IPS-18a (cell line): ENCODE data around the gene LRWD1.
"Not testable (repeated sequence)": the region's sequence is repeated elsewhere in the genome, so short reads cannot be mapped to it uniquely, and the experiment has no call there.

Experiments used
- H3K27ac ChIP-seq: one replicate; pipeline ENCODE4 v1.5.1; 2013; ENCODE audit warnings: low read length
- H3K27me3 ChIP-seq: one replicate; pipeline ENCODE4 v1.6.1; 2013; ENCODE audit warnings: mild to moderate bottlenecking, low read length; ENCODE audit not compliant: control insufficient read depth, insufficient read depth
- H3K36me3 ChIP-seq: one replicate; pipeline ENCODE4 v1.6.1; 2013; ENCODE audit warnings: low read depth, low read length; ENCODE audit not compliant: control insufficient read depth
- H3K4me1 ChIP-seq: one replicate; pipeline ENCODE4 v1.6.1; 2013; ENCODE audit warnings: low read depth, low read length; ENCODE audit not compliant: control insufficient read depth
- H3K4me3 ChIP-seq: one replicate; pipeline ENCODE4 v1.5.1; 2013; ENCODE audit warnings: low read length
- H3K9ac ChIP-seq: one replicate; pipeline ENCODE4 v1.6.1; 2013; ENCODE audit warnings: mild to moderate bottlenecking, low read length, moderate library complexity
- H3K9me3 ChIP-seq: one replicate; pipeline ENCODE4 v1.6.1; 2013; ENCODE audit warnings: low read depth, low read length; ENCODE audit not compliant: control insufficient read depth

LRWD1 gene

DNA sequence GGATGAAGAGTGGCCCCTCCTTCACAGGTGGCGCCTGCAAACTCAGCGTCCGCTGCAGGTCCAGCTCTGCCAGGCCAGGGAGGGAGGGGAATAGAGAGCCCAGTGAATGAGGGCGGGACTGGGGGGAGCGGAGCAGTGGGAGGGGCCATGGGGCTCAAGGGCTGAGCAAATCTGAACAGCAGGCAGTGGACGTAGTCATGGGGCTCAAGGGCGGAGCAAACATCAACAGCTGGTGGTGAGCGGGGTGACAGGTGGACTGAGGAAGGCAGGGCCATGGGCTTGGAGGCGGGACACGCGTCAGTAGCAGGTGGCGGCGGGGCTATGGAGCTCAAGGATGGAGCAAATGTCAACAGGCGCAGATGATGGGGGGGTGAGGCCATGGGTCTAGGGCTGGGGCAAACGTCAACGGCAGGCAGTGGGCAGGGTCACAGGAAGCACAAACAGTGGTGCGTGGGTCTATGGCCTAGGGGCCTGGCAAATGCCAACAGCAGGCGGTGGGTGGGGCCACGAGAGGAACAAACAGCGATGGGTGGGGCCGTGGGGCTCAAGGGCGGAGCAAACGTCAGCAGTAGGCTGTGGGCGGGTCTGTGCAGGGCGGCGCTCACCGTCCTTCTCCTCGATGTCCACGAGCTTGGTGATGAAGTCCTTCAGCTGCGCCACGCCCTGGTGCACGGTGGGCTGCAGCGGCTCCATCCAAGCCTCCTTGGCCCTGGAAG, 28.6 kb downstream of the LRWD1 start:
- not testable (repeated sequence) for H3K36me3 ChIP-seq, H3K9ac ChIP-seq, H3K9me3 ChIP-seq, H3K27me3 ChIP-seq, H3K27ac ChIP-seq, H3K4me3 ChIP-seq, H3K4me1 ChIP-seq

DNA sequence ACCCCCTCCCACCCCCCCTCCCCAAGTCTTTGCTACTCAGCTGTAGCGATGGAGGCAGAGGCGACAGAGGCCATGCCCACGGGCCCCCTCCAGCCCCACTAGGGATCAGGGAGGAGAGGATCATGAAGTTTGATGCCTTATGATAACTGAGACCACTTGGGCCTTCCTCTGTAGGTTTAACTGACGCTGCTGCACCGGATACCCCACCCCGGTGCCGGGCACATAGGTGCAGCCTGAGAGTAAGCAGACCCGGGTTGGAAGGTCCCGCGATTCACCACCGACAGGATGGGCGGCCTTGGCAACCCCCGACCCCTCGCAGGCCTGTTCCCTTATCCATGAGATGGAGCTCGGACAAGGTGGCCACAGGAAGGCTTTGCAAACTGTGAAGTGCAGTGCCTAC, 29.2 kb downstream of the LRWD1 start:
- not testable (repeated sequence) for H3K9ac ChIP-seq, H3K36me3 ChIP-seq, H3K9me3 ChIP-seq, H3K27ac ChIP-seq, H3K4me1 ChIP-seq, H3K4me3 ChIP-seq, H3K27me3 ChIP-seq

DNA sequence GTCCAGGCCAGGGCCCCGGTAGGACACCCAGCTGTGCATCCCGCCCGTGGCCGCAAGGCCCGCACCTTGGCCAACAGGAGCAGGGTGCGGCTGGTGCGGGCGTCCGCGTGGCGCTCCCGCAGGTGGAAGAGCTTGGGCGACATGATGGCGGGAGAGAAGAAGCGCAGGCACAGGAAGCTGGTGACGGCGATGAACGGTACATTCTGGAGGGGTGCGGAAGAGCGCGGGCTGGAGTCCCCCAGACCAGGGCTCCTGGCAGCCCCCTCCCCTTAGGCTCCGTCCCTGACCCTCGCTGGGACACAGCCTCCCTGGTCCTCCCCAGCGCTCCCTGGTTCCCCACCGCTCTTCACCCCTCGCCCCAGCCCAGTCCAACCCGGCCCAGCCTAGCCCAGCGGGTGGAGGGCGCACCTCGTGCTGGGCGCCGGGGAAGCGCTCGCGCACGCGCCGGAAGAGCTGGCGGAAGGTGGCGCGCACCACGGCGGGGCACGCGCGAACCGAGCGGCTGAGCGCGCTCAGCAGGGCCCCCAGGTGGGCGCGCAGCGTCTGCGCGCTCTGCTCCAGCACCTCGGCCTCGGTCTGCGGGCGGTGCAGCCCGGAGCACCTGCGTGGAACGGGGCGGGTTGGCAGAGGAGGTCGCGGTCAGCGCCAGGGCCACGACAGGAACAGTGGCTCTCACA, 29.8 kb downstream of the LRWD1 start:
- H3K4me1 ChIP-seq, H3K27me3 ChIP-seq, H3K36me3 ChIP-seq, H3K4me3 ChIP-seq, H3K9ac ChIP-seq, H3K27ac ChIP-seq, H3K9me3 ChIP-seq: not testable (repeated sequence)

DNA sequence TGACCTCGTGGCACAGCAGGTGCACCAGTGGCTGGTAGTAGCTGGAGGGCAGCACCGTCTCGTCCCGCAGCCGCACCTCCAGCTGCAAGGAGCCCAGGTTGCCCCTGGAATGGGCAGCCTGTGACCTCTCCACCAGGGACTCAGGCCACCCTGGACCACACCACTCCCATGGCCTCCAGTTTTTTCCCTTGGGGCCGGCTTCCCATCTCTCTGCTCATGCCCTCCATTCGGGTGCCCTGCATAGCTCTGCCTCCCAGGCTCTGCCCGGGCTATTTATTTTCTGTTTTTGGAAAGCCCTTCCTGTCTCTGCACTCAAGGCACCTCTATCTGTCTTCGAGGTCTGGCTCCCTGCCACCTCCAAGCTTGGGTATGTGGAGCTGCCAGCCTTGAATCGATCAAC, 32.1 kb downstream of the LRWD1 start:
- not testable (repeated sequence) for H3K27ac ChIP-seq, H3K4me3 ChIP-seq, H3K9ac ChIP-seq, H3K4me1 ChIP-seq, H3K9me3 ChIP-seq, H3K36me3 ChIP-seq, H3K27me3 ChIP-seq

DNA sequence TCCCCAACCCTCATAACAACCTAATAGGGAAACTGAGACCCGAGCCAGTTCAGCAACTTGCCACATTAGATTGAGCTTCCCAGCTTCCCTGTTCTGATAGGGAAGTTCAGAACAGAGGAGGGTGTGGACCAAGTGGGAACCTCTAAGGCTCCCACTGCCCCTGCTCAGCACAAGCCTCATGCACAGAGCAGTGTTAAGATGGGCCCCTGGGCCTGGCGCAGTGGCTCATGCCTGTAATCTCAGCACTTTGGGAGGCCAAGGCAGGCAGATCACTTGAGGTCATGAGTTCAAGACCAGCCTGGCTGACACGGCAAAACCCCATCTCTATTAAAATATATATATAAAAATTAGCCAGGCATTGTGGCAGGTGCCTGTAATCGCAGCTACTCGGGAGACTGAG, 32.5 kb downstream of the LRWD1 start:
- not testable (repeated sequence) for H3K4me3 ChIP-seq, H3K4me1 ChIP-seq, H3K9ac ChIP-seq, H3K36me3 ChIP-seq, H3K27me3 ChIP-seq, H3K9me3 ChIP-seq, H3K27ac ChIP-seq

DNA sequence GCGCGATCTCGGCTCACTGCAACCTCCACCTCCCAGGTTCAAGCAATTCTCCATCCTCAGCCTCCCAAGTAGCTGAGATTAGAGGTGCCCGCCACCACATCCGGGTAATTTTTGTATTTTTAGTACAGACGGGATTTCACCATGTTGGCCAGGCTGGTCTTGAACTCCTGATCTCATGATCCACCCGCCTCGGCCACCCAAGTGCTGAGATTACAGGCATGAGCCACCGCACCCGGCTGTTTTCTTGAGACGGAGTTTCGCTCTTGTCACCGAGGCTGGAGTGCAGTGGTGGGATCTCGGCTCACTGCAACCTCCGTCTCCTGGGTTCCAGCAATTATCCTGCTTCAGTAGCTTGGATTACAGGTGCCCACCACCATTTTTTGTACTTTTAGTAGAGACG, 33.5 kb downstream of the LRWD1 start:
- not testable (repeated sequence) for H3K9ac ChIP-seq, H3K4me1 ChIP-seq, H3K27ac ChIP-seq, H3K36me3 ChIP-seq, H3K9me3 ChIP-seq, H3K4me3 ChIP-seq, H3K27me3 ChIP-seq

DNA sequence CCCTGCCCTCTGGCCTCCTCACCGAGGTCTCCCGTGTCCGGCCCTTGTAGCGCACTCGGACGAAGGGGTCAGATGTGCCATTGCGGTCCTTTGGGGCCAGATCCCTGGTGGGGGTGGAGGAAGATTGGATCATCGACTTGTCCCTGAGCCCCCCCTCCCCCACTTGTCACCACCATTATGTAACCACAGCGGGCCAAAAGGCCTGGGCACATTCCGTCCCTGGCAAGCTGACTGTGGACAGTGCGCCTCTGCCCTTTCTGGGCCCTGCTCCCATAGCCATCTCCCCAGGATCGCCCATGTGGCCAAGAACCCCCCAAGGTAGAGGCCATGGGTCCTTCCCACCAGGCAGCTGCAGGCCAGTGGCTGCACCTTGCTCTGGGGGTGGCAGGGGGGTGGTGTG, 38.4 kb downstream of the LRWD1 start:
- not testable (repeated sequence) for H3K4me1 ChIP-seq, H3K27me3 ChIP-seq, H3K4me3 ChIP-seq, H3K9ac ChIP-seq, H3K36me3 ChIP-seq, H3K27ac ChIP-seq, H3K9me3 ChIP-seq

DNA sequence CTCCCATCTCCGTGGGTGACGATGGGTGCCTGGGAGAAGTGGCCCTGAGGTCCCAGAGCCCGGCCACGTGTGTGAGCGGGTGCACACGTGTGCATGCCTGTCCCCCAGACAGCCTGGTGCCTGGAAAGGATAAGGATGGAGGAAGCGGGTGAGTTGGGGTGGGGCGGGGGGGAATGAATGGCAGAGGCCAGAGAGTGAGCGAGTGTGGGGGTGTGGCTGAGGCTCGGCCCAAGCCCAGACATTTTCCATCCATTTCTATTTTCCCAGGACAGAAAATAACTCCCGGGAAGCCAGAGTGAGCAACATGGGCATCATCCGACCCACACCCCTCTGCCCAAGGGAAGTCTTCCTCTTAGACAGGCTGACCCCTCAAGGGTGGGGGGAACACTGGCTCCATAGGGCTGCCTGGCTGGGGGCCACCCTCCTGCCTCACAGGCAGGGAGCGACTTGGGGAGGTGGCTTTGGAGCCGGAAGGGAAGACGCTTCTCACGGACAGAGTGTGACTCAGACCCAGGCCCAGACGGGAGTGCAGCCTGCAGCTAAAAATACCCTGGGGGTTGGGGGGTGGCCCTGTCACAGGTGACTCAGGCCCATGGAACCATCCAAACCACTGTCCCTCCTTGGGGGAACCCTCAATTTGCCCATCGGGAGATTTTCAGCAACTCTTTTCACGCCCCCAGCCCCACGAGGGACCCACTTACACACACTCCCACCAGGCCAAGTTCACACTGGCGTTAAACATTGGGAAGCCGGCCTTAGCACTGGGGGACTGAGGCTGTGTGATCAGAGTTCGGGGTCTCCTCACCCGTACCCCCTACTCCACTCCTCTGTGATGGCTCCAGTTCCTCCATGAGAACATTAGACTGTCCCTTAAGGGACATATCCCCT, 40.8 kb downstream of the LRWD1 start:
- H3K27ac ChIP-seq, H3K27me3 ChIP-seq, H3K4me1 ChIP-seq, H3K4me3 ChIP-seq, H3K9ac ChIP-seq, H3K9me3 ChIP-seq, H3K36me3 ChIP-seq: not testable (repeated sequence)

DNA sequence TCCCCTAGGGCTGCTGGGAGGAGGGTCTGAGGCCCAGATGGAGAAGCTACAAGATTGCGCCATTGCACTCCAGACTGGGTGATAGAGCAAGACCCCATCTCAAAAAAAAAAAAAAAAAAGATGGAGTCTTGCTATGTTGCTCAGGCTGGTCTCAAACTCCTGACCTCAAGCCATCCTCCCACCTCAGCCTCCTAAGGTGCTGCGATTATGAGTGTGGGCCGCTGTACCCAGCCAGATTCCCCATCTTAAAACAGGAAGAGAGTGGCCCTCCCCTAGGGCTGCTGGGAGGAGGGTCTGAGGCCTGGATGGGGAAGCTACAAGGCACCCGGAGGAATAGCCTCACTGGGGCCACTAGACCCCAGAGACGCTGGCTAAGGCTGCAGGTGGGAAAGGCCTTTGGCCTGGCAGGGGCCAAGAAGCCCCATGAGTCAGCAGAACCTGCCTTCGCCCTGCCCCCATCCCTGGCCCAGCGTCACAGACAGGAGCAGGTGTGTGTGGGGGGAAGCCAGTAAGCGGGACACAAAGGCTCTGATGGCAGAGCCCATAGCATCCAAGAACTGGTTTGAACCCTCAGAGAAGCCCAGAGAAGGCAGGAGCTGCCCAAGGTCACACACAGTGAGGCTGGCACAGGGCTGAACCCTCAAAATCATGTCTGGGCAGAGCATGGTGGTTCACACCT, 42.8 kb downstream of the LRWD1 start:
- H3K4me1 ChIP-seq, H3K27me3 ChIP-seq, H3K36me3 ChIP-seq, H3K27ac ChIP-seq, H3K4me3 ChIP-seq, H3K9me3 ChIP-seq, H3K9ac ChIP-seq: not testable (repeated sequence)

DNA sequence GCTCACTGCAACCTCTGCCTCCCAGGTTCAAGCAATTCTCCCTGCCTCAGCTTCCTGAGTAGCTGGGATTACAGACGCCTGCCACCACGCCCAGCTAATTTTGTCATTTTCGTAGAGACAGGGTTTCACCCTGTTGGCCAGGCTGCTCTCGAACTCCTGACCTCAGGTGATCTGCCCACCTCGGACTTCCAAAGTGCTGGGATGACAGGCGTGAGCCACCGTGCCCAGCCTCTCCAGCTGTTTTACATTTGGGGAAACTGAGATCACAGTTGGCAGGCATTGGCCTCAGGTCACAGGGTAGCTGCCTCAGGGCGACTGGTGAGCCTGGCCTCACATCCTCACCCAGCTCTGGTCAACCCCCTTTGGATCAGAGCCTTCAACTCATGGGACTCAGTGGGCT, 45.8 kb downstream of the LRWD1 start:
- not testable (repeated sequence) for H3K9ac ChIP-seq, H3K4me1 ChIP-seq, H3K27ac ChIP-seq, H3K36me3 ChIP-seq, H3K27me3 ChIP-seq, H3K9me3 ChIP-seq, H3K4me3 ChIP-seq

DNA sequence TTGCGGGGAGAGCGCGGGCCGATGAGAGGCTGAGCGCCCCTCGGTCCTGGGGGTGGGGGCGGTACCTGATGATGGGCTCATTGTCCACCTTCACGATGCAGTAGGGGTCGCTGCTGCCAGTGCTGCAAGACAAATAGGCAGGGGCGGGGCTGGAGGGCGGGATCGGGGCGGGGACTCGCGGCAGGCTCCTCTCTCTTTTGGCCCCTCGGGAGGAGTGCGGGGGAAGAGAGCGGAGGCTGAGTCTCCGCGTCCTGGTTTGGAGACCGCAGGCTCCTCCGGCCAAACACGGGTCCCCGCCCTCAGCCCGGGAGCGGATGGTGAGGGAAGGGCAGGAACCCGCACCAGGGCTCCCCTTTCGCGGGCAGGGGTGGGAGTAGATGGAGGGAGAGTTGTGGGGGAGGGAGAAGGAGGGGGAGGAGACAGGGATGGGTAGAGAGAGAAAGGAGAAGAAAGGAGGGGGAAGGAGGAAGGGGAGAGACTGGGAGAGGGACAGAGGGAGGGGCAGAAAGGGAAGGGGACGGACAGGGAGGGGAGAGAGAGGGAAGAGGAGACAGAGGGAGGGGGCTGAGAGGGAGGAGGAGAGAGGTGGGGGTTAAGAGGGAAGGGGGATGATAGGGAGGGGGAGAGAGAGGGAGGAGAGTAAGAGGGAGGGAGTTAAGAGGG, 47.2 kb downstream of the LRWD1 start:
- H3K27ac ChIP-seq, H3K4me3 ChIP-seq, H3K4me1 ChIP-seq, H3K9me3 ChIP-seq, H3K9ac ChIP-seq, H3K36me3 ChIP-seq, H3K27me3 ChIP-seq: not testable (repeated sequence)
